GM06990 (cell line): ENCODE results near the gene MTUS2.

Experiments
- DNase-seq: peaks from one replicate; pipeline ENCODE4 v3.0.0-alpha.2; 2011; ENCODE audit not compliant: insufficient read length; ENCODE audit errors: extremely low read depth
- H3K27me3 ChIP-seq: replicated peaks from 2 replicates; pipeline ENCODE4 v1.6.0; 2011; ENCODE audit warnings: low read length; ENCODE audit not compliant: control insufficient read depth, insufficient read depth
- H3K36me3 ChIP-seq: 2 replicates; pipeline ENCODE4 v1.5.1; 2011; ENCODE audit warnings: low read length; ENCODE audit not compliant: control insufficient read depth, insufficient read depth
- H3K4me3 ChIP-seq: replicated peaks from 2 replicates; pipeline ENCODE4 v1.5.1; 2011; ENCODE audit warnings: low read depth, mild to moderate bottlenecking, control low read depth, low read length
- TF ChIP-seq, protein P1 (sequence below): IDR thresholded peaks from 2 replicates; pipeline ENCODE4 v1.5.1; 2011; ENCODE audit warnings: low read length, control low read depth, mild to moderate bottlenecking, inconsistent platforms; ENCODE audit not compliant: insufficient read depth, poor library complexity, severe bottlenecking

The MTUS2 gene

DNA sequence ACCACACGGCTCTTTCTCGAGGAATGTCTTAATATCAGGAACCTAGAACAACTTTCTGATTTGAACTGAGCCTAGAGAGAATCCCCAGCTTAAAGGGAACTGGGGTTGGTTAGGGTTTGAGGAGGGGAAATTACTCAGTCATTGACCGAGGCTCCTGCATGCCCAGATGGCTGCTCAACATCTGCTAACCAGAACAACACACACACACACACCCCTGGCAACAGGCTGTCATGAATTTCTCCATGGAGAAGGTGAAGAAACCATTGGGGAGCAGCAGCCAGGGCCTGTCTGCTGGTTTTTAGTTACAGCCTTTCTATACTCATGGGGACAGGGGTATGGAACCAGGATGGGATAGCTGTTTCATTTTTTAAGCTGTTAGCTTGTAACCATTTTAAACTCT lies 5.2 kb downstream of the MTUS2 start:
- TF ChIP-seq, protein P1, sequence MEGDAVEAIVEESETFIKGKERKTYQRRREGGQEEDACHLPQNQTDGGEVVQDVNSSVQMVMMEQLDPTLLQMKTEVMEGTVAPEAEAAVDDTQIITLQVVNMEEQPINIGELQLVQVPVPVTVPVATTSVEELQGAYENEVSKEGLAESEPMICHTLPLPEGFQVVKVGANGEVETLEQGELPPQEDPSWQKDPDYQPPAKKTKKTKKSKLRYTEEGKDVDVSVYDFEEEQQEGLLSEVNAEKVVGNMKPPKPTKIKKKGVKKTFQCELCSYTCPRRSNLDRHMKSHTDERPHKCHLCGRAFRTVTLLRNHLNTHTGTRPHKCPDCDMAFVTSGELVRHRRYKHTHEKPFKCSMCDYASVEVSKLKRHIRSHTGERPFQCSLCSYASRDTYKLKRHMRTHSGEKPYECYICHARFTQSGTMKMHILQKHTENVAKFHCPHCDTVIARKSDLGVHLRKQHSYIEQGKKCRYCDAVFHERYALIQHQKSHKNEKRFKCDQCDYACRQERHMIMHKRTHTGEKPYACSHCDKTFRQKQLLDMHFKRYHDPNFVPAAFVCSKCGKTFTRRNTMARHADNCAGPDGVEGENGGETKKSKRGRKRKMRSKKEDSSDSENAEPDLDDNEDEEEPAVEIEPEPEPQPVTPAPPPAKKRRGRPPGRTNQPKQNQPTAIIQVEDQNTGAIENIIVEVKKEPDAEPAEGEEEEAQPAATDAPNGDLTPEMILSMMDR, result no peak
- no peak for DNase-seq
- Histone ChIP-seq H3K36me3 (no peaks in the 10 kb centered on the region), H3K4me3 (no peak overlapping the region), H3K27me3 (no peaks in the 10 kb centered on the region; the same call in 1 of the 2 replicates)

DNA sequence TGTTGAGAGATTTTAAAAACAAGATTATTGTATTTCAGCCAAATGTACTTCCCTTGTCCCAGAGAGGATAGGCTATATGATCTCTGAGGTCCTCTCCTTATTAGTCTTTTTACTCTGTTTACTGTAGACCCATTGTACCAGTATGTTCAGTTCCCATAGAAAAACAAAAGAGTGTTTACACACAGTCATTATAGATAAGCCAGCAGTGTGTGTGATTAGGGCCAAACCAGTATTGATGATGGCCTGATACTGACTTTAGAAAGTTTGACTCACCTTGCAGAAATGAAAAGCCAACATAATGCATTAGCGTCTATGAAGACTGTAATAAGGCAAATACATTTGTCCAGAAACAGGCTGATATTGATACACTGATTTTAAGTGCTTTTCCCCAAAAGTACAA lies 6.2 kb downstream of the MTUS2 start:
- TF ChIP-seq, protein P1, result no peak
- DNase-seq, result no peak
- H3K27me3 ChIP-seq, result no peaks in the 10 kb centered on the region

DNA sequence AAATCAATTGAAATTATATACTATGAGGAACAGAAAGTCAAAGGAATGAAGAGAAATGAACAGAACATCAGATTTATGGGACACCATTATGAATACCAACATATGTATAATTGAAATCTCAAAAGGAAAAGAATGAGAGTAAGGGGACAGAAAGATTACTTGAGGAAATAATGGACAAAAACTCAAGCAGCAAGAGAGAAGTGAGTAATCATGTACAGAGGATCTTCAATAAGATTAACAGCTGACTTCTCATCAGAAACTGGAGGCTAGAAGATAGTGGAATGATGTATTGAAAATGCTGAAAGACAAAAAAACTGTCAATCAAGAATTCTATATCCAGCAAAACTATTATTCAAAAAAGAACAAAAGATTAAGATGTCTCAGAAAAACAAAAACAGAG lies 10.4 kb downstream of the MTUS2 start:
- H3K36me3 ChIP-seq, result no peaks in the 10 kb centered on the region
- H3K27me3 ChIP-seq, result no peaks in the 10 kb centered on the region
- H3K4me3 ChIP-seq, result no peak overlapping the region
- TF ChIP-seq, protein P1, result no peak
- no peak for DNase-seq

More for the DNA sequence above, 6.2 kb downstream of the MTUS2 start:
- no peaks in the 10 kb centered on the region for H3K36me3 ChIP-seq
- H3K4me3 ChIP-seq, result no peak overlapping the region

DNA sequence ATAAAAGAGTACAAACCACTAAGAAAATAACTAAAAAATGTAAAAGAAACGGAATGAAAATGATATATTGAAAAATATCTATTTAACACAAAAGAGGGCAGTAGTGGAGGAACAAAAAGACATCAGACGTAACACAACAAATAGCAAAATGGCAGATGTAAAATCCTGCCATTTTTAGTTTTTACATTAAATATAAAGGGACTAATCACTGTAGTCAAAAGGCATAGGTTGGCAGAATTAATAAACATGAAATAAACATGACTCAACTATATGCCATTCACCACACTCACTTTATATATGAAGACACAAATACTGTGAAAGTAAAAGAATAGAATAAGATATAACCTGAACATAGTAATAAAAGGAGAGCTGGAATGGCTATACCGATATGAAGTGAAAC lies 11.0 kb downstream of the MTUS2 start:
- no peak overlapping the region for H3K4me3 ChIP-seq
- H3K36me3 ChIP-seq, result no peaks in the 10 kb centered on the region
- TF ChIP-seq, protein P1, result no peak
- H3K27me3 ChIP-seq, result no peaks in the 10 kb centered on the region
- DNase-seq, result no peak

DNA sequence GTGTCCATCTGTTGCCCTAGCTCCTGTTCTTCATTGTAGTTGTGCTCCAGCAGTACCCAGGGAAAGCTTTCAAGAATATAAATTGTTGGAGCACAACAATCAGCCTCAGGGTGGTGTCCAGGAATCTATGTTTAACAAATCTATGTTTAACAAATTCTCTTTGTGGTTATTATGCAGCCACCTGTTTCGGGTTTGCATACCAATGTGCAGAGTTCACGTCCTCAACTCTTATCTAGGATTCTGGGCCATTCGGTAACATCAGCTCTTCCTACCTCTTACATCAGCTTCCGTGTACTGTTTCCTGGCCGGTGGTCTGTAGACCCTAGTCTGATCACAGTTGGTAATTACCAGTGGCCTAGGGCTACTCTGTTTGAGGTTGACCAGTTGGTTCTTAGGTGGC lies 17.0 kb downstream of the MTUS2 start:
- Histone ChIP-seq H3K4me3 (no peak overlapping the region), H3K27me3 (no peaks in the 10 kb centered on the region), H3K36me3 (no peaks in the 10 kb centered on the region)
- TF ChIP-seq, protein P1, result no peak
- no peak for DNase-seq

DNA sequence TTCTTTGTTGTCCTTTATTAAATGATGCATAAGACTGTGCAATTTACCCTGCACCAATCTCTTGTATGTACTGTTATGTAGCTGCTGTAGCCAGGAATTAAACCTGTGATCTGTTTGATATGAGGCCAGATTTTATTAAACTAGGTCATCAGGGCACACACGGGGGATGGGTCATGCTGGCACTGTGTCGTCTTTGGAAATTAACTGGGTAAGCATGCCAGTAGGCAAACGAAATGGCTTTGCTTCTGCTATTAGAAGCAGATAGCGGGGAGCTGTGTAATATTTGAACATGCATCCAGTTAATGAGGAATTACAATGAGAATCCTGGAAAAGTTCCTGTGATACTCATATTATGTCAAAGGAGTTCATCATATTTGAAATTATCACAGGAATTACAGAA lies 23.5 kb downstream of the MTUS2 start:
- DNase-seq, result no peak
- TF ChIP-seq, protein P1, result no peak

More for the DNA sequence above, 23.5 kb downstream of the MTUS2 start:
- Histone ChIP-seq H3K27me3 (no peaks in the 10 kb centered on the region), H3K4me3 (no peak overlapping the region), H3K36me3 (no peaks in the 10 kb centered on the region)
